Breast epithelium (tissue), 3 donors: ENCODE data around the gene PLCB4.

Experiments used
- POLR2A ChIP-seq: fragments of 450-650 bp; IDR thresholded peaks from one replicate; pipeline ENCODE4 v1.6.1; 2016; ENCODE audit warnings: antibody characterized with exemption, mild to moderate bottlenecking, moderate library complexity
- POLR2AphosphoS5 ChIP-seq, 3 donors: sonication (generic); formaldehyde crosslinking; IDR thresholded peaks; one replicate each; pipeline ENCODE4 v1.6.1; 2017; ENCODE audit warnings: antibody characterized with exemption in 3 of 3
- TF ChIP-seq, protein P1 (sequence below), 3 donors: fragments of 450-650 bp; IDR thresholded peaks; one replicate each; pipeline ENCODE4 v1.5.1; 2016 to 2017; ENCODE audit warnings: antibody characterized with exemption in 3 of 3, mild to moderate bottlenecking in 3 of 3, moderate library complexity in 3 of 3

DNA sequence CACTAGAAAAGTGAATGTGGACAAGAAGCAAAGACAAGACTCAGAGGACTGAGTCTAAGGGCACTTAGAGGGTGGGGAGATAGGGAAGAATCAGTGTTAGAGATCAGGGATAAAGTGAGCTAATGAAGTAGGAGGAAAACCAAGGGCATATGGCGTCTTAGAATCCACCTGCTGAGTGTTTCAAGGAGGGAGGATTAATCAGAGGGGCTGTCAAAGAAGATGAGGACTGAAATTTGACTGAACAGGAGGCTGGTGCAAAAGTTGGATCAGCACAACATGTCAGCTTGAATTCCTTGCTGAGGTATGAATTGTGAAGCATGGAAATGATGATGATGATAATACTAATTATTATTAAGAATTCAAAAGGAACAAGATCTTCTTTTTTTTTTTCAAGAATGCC is 39.4 kb downstream of the PLCB4 start:
- TF ChIP-seq POLR2A (no peak), POLR2AphosphoS5 (IDR thresholded peaks at IDR 0.05) (no peak)
- TF ChIP-seq, protein P1, sequence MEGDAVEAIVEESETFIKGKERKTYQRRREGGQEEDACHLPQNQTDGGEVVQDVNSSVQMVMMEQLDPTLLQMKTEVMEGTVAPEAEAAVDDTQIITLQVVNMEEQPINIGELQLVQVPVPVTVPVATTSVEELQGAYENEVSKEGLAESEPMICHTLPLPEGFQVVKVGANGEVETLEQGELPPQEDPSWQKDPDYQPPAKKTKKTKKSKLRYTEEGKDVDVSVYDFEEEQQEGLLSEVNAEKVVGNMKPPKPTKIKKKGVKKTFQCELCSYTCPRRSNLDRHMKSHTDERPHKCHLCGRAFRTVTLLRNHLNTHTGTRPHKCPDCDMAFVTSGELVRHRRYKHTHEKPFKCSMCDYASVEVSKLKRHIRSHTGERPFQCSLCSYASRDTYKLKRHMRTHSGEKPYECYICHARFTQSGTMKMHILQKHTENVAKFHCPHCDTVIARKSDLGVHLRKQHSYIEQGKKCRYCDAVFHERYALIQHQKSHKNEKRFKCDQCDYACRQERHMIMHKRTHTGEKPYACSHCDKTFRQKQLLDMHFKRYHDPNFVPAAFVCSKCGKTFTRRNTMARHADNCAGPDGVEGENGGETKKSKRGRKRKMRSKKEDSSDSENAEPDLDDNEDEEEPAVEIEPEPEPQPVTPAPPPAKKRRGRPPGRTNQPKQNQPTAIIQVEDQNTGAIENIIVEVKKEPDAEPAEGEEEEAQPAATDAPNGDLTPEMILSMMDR (IDR thresholded peaks at IDR 0.05): no peak
